Peyer's patch (tissue), 4 donors: Measurements from ENCODE around the gene PROK1. TPM values are rescaled to one million over a fixed set of nuclear protein-coding genes. Genes with fewer than 3 reads are reported as not detected.

Experiments used
- DNase-seq, 3 donors: peaks; one replicate each; pipeline ENCODE4 v3.0.0-alpha.2; 2017 to 2019
- H3K27ac ChIP-seq, 4 donors: fragments of 200-600 bp; sonication (generic); one replicate each; pipeline ENCODE4 v1.5.1; 2016 to 2019
- H3K27me3 ChIP-seq, 2 donors: fragments of 200-600 bp; sonication (generic); one replicate each; pipeline ENCODE4 v1.5.1; 2019
- H3K36me3 ChIP-seq, 3 donors: fragments of 200-600 bp; sonication (generic); one replicate each; pipeline ENCODE4 v1.5.1; 2016 to 2019
- H3K4me1 ChIP-seq, 4 donors: fragments of 200-600 bp; sonication (generic); one replicate each; pipeline ENCODE4 v1.5.1; 2016 to 2019
- H3K4me3 ChIP-seq, 4 donors: fragments of 200-600 bp; sonication (generic); 1 replicate in 3 of 4; 2 replicates in 1 of 4; pipeline ENCODE4 v1.5.1; 2016 to 2019; ENCODE audit warnings: mild to moderate bottlenecking in 1 of 4
- H3K9me3 ChIP-seq, 4 donors: fragments of 200-600 bp; sonication (generic); one replicate each; pipeline ENCODE4 v1.5.1; 2016 to 2019; ENCODE audit warnings: mild to moderate bottlenecking in 1 of 4
- POLR2A ChIP-seq, 2 donors: fragments of 450-650 bp; IDR thresholded peaks; one replicate each; pipeline ENCODE4 v1.5.1; 2017; ENCODE audit warnings: antibody characterized with exemption in 2 of 2, mild to moderate bottlenecking in 2 of 2, moderate library complexity in 2 of 2
- total RNA-seq, 4 donors: library from RNA; depleted of rRNA; stranded (reverse); fragments of >200 nt; gene quantifications; one replicate each; pipeline ENCODE4 v1.1.0, GENCODE V29; 2016
- TF ChIP-seq, protein P1 (sequence below), 6 experiments: fragments of 450-650 bp in 4 of 6; fragments of 200-600 bp in 2 of 6; sonication (generic) in 1 of 6; IDR thresholded peaks; one replicate each; pipeline ENCODE4 v1.5.1; 2017 to 2019; ENCODE audit warnings: antibody characterized with exemption in 6 of 6, mild to moderate bottlenecking in 3 of 6, moderate library complexity in 1 of 6

PROK1 gene
- total RNA-seq, 4 donors from 2014 or later = not detected

DNA sequence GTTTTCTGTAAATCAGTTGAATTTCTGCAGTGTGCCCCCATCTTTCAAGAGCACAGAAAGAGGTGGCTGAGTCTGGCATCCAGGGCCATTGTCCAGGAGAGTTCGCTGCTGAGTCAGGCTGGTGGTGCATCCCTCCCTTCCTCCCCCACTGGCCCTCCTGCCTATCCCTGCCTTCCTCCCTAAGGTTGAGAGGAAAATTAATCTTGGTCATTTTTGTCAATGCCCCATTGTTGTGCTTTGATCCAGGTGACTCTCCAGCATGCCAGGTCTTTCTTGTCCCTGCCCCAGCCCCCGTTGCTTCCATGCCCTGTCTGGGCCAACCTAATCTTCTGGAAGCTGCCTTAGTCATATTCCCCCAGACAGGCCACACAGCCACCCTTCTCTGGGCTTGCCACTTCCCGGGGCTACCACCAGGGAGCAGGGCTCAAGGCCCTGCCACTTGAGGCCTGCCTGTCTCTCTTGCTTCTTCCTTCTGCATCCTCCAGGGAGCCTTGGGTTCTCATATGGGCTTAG lies 26.6 kb downstream of the PROK1 start:
- H3K36me3 ChIP-seq = no peaks in the 10 kb centered on the region

DNA sequence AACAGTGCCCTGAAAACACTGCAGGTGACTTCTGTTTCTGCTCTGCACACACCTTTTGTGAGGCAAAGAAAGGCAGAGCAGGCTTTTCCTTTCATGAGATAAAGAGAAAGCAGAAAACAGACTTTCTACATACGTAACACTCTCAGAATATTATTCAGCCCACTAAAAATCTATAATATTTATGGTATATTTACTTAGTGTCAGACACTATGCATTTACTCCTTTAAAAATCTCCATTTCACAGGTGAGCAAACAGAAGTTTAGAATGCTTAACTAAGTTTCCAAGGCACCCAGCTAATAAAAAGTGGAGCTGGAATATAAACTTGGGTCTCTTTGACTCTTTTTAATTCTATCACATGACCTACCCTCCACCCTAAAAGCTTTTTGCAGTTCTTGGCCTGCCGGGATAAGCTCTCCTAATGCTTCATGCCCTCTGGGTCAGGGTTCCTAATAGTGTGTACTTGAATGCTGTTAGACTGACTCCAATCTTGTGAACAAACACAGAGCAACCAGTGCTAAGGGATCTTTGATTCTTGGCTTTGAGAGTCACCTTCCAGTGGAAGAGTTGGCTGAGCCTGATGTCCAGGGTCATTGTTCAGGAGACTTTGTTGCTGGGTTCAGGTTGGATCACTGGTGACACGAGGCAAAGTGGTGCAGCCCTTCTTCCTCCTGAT lies 27.2 kb downstream of the PROK1 start:
- Histone ChIP-seq H3K4me3 (no peak overlapping the region), H3K36me3 (no peaks in the 10 kb centered on the region), H3K27ac (no peak overlapping the region), H3K9me3 (no peaks in the 10 kb centered on the region), H3K4me1 (no peaks in the 10 kb centered on the region), H3K27me3 (no peaks in the 10 kb centered on the region)
- TF ChIP-seq, protein P1, sequence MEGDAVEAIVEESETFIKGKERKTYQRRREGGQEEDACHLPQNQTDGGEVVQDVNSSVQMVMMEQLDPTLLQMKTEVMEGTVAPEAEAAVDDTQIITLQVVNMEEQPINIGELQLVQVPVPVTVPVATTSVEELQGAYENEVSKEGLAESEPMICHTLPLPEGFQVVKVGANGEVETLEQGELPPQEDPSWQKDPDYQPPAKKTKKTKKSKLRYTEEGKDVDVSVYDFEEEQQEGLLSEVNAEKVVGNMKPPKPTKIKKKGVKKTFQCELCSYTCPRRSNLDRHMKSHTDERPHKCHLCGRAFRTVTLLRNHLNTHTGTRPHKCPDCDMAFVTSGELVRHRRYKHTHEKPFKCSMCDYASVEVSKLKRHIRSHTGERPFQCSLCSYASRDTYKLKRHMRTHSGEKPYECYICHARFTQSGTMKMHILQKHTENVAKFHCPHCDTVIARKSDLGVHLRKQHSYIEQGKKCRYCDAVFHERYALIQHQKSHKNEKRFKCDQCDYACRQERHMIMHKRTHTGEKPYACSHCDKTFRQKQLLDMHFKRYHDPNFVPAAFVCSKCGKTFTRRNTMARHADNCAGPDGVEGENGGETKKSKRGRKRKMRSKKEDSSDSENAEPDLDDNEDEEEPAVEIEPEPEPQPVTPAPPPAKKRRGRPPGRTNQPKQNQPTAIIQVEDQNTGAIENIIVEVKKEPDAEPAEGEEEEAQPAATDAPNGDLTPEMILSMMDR (IDR thresholded peaks at IDR 0.05) = no peak
- TF ChIP-seq POLR2A (IDR thresholded peaks at IDR 0.05) = no peak
- no peak for DNase-seq

More for the DNA sequence above, 26.6 kb downstream of the PROK1 start:
- H3K9me3 ChIP-seq = no peaks in the 10 kb centered on the region
- no peak overlapping the region for H3K4me3 ChIP-seq
- no peak for DNase-seq
- H3K4me1 ChIP-seq = no peaks in the 10 kb centered on the region
- TF ChIP-seq POLR2A (IDR thresholded peaks at IDR 0.05) = no peak
- TF ChIP-seq, protein P1 (IDR thresholded peaks at IDR 0.05) = no peak
- H3K27me3 ChIP-seq = no peaks in the 10 kb centered on the region
- peak overlapping the region in 1 of 4 donors; percentile 15 for H3K27ac ChIP-seq

DNA sequence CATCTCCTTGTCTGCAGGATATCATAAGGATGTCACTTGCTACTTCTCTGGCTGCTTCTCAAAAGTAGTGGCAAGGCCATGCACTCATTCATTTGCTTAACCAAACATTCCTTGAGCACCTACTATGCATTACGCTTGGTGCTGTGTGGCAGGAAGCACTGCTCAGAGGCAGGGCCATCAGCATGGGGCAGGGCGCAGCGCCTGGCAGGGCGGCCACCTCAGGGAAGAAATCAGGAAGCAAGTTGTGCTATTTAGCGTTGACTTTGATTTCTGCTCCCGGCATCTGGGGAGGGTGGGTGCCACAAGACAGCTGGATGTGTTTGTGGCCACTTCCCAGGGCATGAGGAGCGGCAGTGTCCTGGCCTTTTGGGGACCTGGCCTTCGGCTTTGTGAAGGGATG lies 27.9 kb downstream of the PROK1 start:
- H3K27ac ChIP-seq = no peak overlapping the region
- no peaks in the 10 kb centered on the region for H3K4me1 ChIP-seq
- H3K27me3 ChIP-seq = no peaks in the 10 kb centered on the region
- no peaks in the 10 kb centered on the region for H3K36me3 ChIP-seq
- H3K9me3 ChIP-seq = no peaks in the 10 kb centered on the region
- TF ChIP-seq POLR2A (IDR thresholded peaks at IDR 0.05) = no peak
- TF ChIP-seq, protein P1 (IDR thresholded peaks at IDR 0.05) = no peak
- DNase-seq = no peak
- H3K4me3 ChIP-seq = no peak overlapping the region

DNA sequence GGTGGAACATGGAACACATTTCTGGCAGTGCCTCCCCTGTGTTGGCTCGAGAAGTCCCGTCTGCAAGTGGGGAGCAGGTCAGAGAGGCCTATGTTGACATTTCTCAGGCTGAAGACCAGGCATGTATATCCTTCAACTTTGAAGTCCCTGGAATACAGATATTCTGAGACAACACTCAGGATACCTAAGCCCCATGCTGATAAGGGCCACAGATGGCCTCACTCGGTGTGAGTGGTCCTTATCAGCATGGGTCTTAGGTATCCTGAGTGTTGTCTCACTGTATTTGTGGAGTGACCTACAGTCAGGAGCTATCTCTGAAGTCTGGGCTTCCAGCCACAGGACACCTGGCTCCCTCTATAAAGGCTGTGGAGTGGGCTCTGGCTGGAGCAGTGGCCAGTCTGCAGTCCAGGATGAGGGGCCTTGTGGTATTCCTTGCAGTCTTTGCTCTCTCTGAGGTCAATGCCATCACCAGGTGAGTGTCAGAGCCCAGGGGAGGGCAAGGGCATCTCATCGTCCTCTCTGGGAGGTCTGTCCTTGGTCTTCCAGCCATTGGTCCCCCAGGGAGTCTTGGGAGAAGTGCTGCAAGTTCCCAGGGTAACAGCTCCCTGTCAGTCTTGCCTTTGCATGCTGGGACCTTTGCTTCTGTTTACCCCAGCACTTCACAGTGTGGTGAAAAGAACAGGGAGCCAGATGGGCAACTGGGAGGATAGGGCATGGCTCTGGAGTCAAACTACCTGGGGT lies 29.6 kb downstream of the PROK1 start:
- no peaks in the 10 kb centered on the region for H3K4me1 ChIP-seq
- no peak overlapping the region for H3K4me3 ChIP-seq
- H3K9me3 ChIP-seq = no peaks in the 10 kb centered on the region
- TF ChIP-seq POLR2A (IDR thresholded peaks at IDR 0.05) = no peak
- TF ChIP-seq, protein P1 (IDR thresholded peaks at IDR 0.05) = no peak
- H3K27ac ChIP-seq = no peak overlapping the region
- H3K27me3 ChIP-seq = no peaks in the 10 kb centered on the region
- DNase-seq = no peak
- H3K36me3 ChIP-seq = no peaks in the 10 kb centered on the region

DNA sequence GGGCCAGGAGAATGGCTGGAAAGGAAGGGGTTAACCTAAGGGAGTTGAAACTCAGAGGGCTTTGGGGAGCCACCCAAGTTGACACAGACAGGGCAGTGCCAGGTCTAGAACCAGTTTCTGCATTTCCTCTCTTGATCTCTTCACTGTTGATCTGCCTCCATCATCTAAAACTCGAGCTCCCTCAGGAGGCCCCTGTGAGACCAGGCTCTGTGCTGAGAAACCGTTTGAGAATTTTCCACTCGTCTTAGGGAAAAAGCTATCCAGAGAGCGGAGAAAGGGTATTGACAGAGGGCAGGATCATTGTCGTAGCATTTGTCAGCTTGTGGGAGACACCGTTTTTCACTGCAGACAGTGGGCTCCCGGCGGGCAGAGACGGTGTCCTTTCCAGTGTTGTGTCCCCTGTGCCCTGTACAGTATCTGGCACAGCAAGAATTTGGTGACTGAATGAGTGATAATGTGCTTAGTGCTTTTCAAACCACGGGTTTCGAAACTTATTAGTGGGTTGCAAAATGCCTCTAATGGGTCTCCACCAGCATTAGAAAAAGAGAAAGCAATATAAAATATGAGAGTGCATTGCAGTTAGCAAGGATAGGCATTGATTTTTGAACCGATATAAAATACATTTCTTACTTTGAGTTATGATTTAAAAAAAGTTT lies 31.1 kb downstream of the PROK1 start:
- Histone ChIP-seq H3K9me3 (no peaks in the 10 kb centered on the region), H3K36me3 (no peaks in the 10 kb centered on the region), H3K4me3 (no peak overlapping the region), H3K27ac (no peak overlapping the region), H3K27me3 (no peaks in the 10 kb centered on the region), H3K4me1 (no peaks in the 10 kb centered on the region)
- TF ChIP-seq, protein P1 (IDR thresholded peaks at IDR 0.05) = no peak
- no peak for TF ChIP-seq POLR2A (IDR thresholded peaks at IDR 0.05)
- DNase-seq = no peak
